H1 (cell line): ENCODE data around the gene TRIP13.

ENCODE experiments used
- NANOG ChIP-seq: IDR thresholded peaks from 2 replicates; pipeline ENCODE4 v1.6.1; 2011; ENCODE audit warnings: low read length, low read depth, mild to moderate bottlenecking, inconsistent platforms; ENCODE audit not compliant: insufficient read depth, poor library complexity, severe bottlenecking
- YY1 ChIP-seq: IDR thresholded peaks from 2 replicates; pipeline ENCODE4 v1.6.1; 2011; ENCODE audit warnings: low read depth, mild to moderate bottlenecking, low read length
- TF ChIP-seq, protein P1 (sequence below), 3 experiments: IDR thresholded peaks; 1 replicate in 2 of 3; 2 replicates in 1 of 3; pipeline versions ENCODE4 v1.5.1 to v1.6.1; 2011; ENCODE audit warnings: low read length in 3 of 3, mild to moderate bottlenecking in 3 of 3, inconsistent platforms in 2 of 3, low read depth in 1 of 3, moderate library complexity in 1 of 3; ENCODE audit not compliant: insufficient read depth in 1 of 3; ENCODE audit errors: control extremely low read depth in 1 of 3

DNA sequence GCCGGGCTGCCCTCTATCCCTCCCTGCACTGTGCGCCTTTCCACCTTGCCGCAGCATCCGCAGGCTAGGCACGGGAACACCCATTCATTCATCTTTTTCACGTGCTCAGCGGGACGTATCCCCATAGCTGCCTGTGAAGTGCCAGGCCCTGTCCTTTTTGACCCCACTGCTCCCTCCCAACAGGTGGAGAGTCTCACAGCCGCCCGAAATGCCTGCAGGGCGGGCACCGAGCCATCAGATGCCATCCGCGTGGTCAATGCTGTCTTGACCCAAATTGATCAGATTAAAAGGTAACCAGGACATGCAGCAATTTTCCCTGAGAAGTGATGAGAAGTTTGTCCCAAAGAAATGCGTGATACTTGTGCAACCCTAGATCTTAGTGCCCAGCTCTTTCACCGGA, 15.5 kb downstream of the TRIP13 start:
- TF ChIP-seq, protein P1, sequence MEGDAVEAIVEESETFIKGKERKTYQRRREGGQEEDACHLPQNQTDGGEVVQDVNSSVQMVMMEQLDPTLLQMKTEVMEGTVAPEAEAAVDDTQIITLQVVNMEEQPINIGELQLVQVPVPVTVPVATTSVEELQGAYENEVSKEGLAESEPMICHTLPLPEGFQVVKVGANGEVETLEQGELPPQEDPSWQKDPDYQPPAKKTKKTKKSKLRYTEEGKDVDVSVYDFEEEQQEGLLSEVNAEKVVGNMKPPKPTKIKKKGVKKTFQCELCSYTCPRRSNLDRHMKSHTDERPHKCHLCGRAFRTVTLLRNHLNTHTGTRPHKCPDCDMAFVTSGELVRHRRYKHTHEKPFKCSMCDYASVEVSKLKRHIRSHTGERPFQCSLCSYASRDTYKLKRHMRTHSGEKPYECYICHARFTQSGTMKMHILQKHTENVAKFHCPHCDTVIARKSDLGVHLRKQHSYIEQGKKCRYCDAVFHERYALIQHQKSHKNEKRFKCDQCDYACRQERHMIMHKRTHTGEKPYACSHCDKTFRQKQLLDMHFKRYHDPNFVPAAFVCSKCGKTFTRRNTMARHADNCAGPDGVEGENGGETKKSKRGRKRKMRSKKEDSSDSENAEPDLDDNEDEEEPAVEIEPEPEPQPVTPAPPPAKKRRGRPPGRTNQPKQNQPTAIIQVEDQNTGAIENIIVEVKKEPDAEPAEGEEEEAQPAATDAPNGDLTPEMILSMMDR (IDR thresholded peaks at IDR 0.05; ENCODE audit: control extremely low read depth in 1 of 3, insufficient read depth in 1 of 3, low read depth in 1 of 3, low read length in 3 of 3), result no peak
- TF ChIP-seq YY1 (no peak), NANOG (no peak)
